Measurements from ENCODE around the gene RPL29.

RPL29 gene

DNA sequence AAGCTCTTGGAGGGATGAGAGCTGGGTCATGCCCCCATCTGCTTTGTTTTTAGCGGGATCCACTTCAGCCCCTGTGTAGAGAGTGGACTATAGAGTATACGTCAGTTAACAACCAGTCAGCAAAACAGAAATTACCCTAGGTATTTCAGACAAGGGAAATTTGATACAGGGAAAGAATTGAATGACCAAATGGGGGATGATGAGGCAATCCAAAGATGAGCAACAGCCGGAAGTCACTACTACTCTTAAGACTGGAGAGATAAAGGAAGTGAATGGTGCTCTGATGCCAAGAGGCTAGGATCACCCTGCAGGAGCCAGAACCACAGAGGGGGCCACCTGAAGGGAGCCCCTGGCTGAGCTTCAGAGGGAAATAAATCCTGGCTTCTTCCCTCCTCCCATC lies 42.2 kb downstream of the RPL29 start:
- Histone ChIP-seq H3K4me1 (ENCODE audit: control insufficient read depth, insufficient read depth, low read depth, low read length) (peaks cover 18% of the 10 kb centered on the region), H4K8ac (ENCODE audit: low read length) (no peak overlapping the region), H3K9me3 (ENCODE audit: control insufficient read depth, low read length) (no peaks in the 10 kb centered on the region), H3K27ac (ENCODE audit: low read length, poor library complexity, severe bottlenecking) (no peak overlapping the region), H2BK12ac (ENCODE audit: low read length in 2 of 2) (no peak overlapping the region), H2BK5ac (ENCODE audit: low read depth, low read length, poor library complexity, severe bottlenecking) (no peak overlapping the region), H3K4me3 (ENCODE audit: insufficient read depth in 1 of 2, low read depth in 1 of 2, low read length in 2 of 2) (no peak overlapping the region), H3K36me3 (ENCODE audit: control insufficient read depth in 1 of 2, insufficient read depth in 2 of 2, low read depth in 1 of 2, low read length in 2 of 2) (peaks cover 26 to 42% of the 10 kb centered on the region in 2 experiments), H2AK5ac (ENCODE audit: low read length, severe bottlenecking) (no peak overlapping the region), H3K4ac (ENCODE audit: low read depth in 1 of 2, low read length in 2 of 2) (no peak overlapping the region), H3K14ac (ENCODE audit: low read length in 2 of 2) (no peak overlapping the region), H2BK120ac (ENCODE audit: low read depth, low read length) (no peak overlapping the region), H3K79me1 (replicated peaks; ENCODE audit: low read length, poor library complexity, severe bottlenecking) (no peaks in the 10 kb centered on the region), H3K18ac (ENCODE audit: low read depth in 1 of 2, low read length in 2 of 2) (no peak overlapping the region), H3K23ac (ENCODE audit: low read length in 2 of 2) (no peak overlapping the region), H2BK15ac (ENCODE audit: low read depth, poor library complexity, severe bottlenecking) (no peak overlapping the region), H3K4me2 (ENCODE audit: low read length, poor library complexity, severe bottlenecking) (no peak overlapping the region), H4K91ac (ENCODE audit: low read length) (no peak overlapping the region), H2AFZ (ENCODE audit: low read depth, low read length) (no peak overlapping the region), H3K9ac (ENCODE audit: low read length) (no peak overlapping the region), H3K27me3 (ENCODE audit: control insufficient read depth in 1 of 2, insufficient read depth in 1 of 2, low read length in 2 of 2) (peaks cover 4 to 13% of the 10 kb centered on the region in 2 experiments)
- 76% methylated on average over 1 of the region's 3 CpGs for WGBS
- DNase-seq = peak; percentile 59

GRCh38 chr3:51950899-51951298 lies 44.8 kb downstream of the RPL29 start:
- Histone ChIP-seq H2BK12ac (ENCODE audit: low read length in 2 of 2) (no peak overlapping the region), H2AK5ac (ENCODE audit: low read length, severe bottlenecking) (no peak overlapping the region), H2AFZ (ENCODE audit: low read depth, low read length) (no peak overlapping the region), H2BK120ac (ENCODE audit: low read depth, low read length) (no peak overlapping the region), H3K9ac (ENCODE audit: low read length) (no peak overlapping the region), H3K27ac (ENCODE audit: low read length, poor library complexity, severe bottlenecking) (no peak overlapping the region), H3K4me1 (ENCODE audit: control insufficient read depth, insufficient read depth, low read depth, low read length) (peaks cover 9% of the 10 kb centered on the region), H3K23ac (ENCODE audit: low read length in 2 of 2) (no peak overlapping the region), H3K14ac (ENCODE audit: low read length in 2 of 2) (no peak overlapping the region), H3K4me3 (ENCODE audit: insufficient read depth in 1 of 2, low read depth in 1 of 2, low read length in 2 of 2) (no peak overlapping the region), H3K36me3 (ENCODE audit: control insufficient read depth in 1 of 2, insufficient read depth in 2 of 2, low read depth in 1 of 2, low read length in 2 of 2) (peaks cover 22 to 52% of the 10 kb centered on the region in 2 experiments), H3K27me3 (ENCODE audit: control insufficient read depth in 1 of 2, insufficient read depth in 1 of 2, low read length in 2 of 2) (peaks cover 4 to 13% of the 10 kb centered on the region in 2 experiments), H3K18ac (ENCODE audit: low read depth in 1 of 2, low read length in 2 of 2) (no peak overlapping the region), H2BK15ac (ENCODE audit: low read depth, poor library complexity, severe bottlenecking) (no peak overlapping the region), H4K8ac (ENCODE audit: low read length) (no peak overlapping the region), H3K9me3 (ENCODE audit: control insufficient read depth, low read length) (no peaks in the 10 kb centered on the region), H3K79me1 (replicated peaks; ENCODE audit: low read length, poor library complexity, severe bottlenecking) (no peaks in the 10 kb centered on the region), H2BK5ac (ENCODE audit: low read depth, low read length, poor library complexity, severe bottlenecking) (no peak overlapping the region), H4K91ac (ENCODE audit: low read length) (no peak overlapping the region), H3K4ac (ENCODE audit: low read depth in 1 of 2, low read length in 2 of 2) (no peak overlapping the region), H3K4me2 (ENCODE audit: low read length, poor library complexity, severe bottlenecking) (no peak overlapping the region)
- no peak for DNase-seq
- WGBS = 93% methylated on average over 2 of the region's 2 CpGs

GRCh38 chr3:51949121-51949520 lies 46.6 kb downstream of the RPL29 start:
- Histone ChIP-seq H4K8ac (ENCODE audit: low read length) (no peak overlapping the region), H3K36me3 (ENCODE audit: control insufficient read depth in 1 of 2, insufficient read depth in 2 of 2, low read depth in 1 of 2, low read length in 2 of 2) (peaks cover 39 to 70% of the 10 kb centered on the region in 2 experiments), H2BK15ac (ENCODE audit: low read depth, poor library complexity, severe bottlenecking) (no peak overlapping the region), H3K4me3 (ENCODE audit: insufficient read depth in 1 of 2, low read depth in 1 of 2, low read length in 2 of 2) (no peak overlapping the region), H3K27ac (ENCODE audit: low read length, poor library complexity, severe bottlenecking) (no peak overlapping the region), H3K79me1 (replicated peaks; ENCODE audit: low read length, poor library complexity, severe bottlenecking) (no peaks in the 10 kb centered on the region), H3K4me2 (ENCODE audit: low read length, poor library complexity, severe bottlenecking) (no peak overlapping the region), H2AK5ac (ENCODE audit: low read length, severe bottlenecking) (no peak overlapping the region), H2BK12ac (ENCODE audit: low read length in 2 of 2) (no peak overlapping the region), H3K23ac (ENCODE audit: low read length in 2 of 2) (no peak overlapping the region), H2BK120ac (ENCODE audit: low read depth, low read length) (no peak overlapping the region), H3K4me1 (ENCODE audit: control insufficient read depth, insufficient read depth, low read depth, low read length) (peaks cover 4% of the 10 kb centered on the region), H2AFZ (ENCODE audit: low read depth, low read length) (no peak overlapping the region), H2BK5ac (ENCODE audit: low read depth, low read length, poor library complexity, severe bottlenecking) (no peak overlapping the region), H3K9me3 (ENCODE audit: control insufficient read depth, low read length) (no peaks in the 10 kb centered on the region), H3K18ac (ENCODE audit: low read depth in 1 of 2, low read length in 2 of 2) (no peak overlapping the region), H3K14ac (ENCODE audit: low read length in 2 of 2) (peak overlapping the region in 1 of 2 experiments; percentile 39), H4K91ac (ENCODE audit: low read length) (peak overlapping the region; percentile 4), H3K27me3 (ENCODE audit: control insufficient read depth in 1 of 2, insufficient read depth in 1 of 2, low read length in 2 of 2) (peaks cover 0 to 3% of the 10 kb centered on the region in 2 experiments), H3K9ac (ENCODE audit: low read length) (no peak overlapping the region), H3K4ac (ENCODE audit: low read depth in 1 of 2, low read length in 2 of 2) (no peak overlapping the region)
- DNase-seq = no peak
- 93% methylated on average over 5 of the region's 5 CpGs for WGBS

DNA sequence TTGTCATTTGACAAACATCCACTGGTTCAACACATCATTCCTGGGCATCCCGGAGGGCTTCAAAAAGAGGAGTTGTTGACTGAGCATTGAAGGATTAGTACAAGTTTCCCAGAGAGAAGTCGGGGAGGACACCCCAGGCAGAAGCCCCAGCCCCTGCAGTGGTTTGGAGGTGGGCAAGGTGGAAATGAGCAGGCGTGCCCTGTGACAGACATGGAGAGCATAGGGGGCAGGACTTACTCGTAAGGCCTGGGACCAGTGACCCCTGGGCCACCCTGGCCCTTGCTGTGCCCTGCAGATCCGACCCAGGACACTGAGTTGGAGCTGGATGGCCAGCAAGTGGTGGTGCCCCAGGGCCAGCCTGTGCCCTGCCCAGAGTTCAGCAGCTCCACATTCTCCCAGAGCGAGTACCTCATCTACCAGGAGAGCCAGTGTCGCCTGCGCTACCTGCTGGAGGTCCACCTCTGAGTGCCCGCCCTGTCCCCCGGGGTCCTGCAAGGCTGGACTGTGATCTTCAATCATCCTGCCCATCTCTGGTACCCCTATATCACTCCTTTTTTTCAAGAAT lies 47.6 kb downstream of the RPL29 start:
- H3K23ac ChIP-seq (ENCODE audit: low read length in 2 of 2) = peak overlapping the region in 1 of 2 experiments; percentile 50
- no peaks in the 10 kb centered on the region for H3K27me3 ChIP-seq (ENCODE audit: control insufficient read depth in 1 of 2, insufficient read depth in 1 of 2, low read length in 2 of 2)
- no peak overlapping the region for H3K4ac ChIP-seq (ENCODE audit: low read depth in 1 of 2, low read length in 2 of 2)
- DNase-seq = no peak
- H2BK5ac ChIP-seq (ENCODE audit: low read depth, low read length, poor library complexity, severe bottlenecking) = no peak overlapping the region
- H3K9me3 ChIP-seq (ENCODE audit: control insufficient read depth, low read length) = no peaks in the 10 kb centered on the region
- no peak overlapping the region for H4K8ac ChIP-seq (ENCODE audit: low read length)
- peaks cover 47 to 72% of the 10 kb centered on the region in 2 experiments for H3K36me3 ChIP-seq (ENCODE audit: control insufficient read depth in 1 of 2, insufficient read depth in 2 of 2, low read depth in 1 of 2, low read length in 2 of 2)
- H3K14ac ChIP-seq (ENCODE audit: low read length in 2 of 2) = no peak overlapping the region
- no peak overlapping the region for H3K4me3 ChIP-seq (ENCODE audit: insufficient read depth in 1 of 2, low read depth in 1 of 2, low read length in 2 of 2)
- H3K4me2 ChIP-seq (ENCODE audit: low read length, poor library complexity, severe bottlenecking) = no peak overlapping the region
- H3K18ac ChIP-seq (ENCODE audit: low read depth in 1 of 2, low read length in 2 of 2) = no peak overlapping the region
- H2AFZ ChIP-seq (ENCODE audit: low read depth, low read length) = no peak overlapping the region
- 86% methylated on average over 10 of the region's 10 CpGs for WGBS
- H2BK15ac ChIP-seq (ENCODE audit: low read depth, poor library complexity, severe bottlenecking) = no peak overlapping the region
- no peak overlapping the region for H2BK120ac ChIP-seq (ENCODE audit: low read depth, low read length)
- H4K91ac ChIP-seq (ENCODE audit: low read length) = no peak overlapping the region
- no peak overlapping the region for H2AK5ac ChIP-seq (ENCODE audit: low read length, severe bottlenecking)
- peaks cover 7% of the 10 kb centered on the region for H3K4me1 ChIP-seq (ENCODE audit: control insufficient read depth, insufficient read depth, low read depth, low read length)
- no peak overlapping the region for H3K27ac ChIP-seq (ENCODE audit: low read length, poor library complexity, severe bottlenecking)
- no peak overlapping the region for H3K9ac ChIP-seq (ENCODE audit: low read length)
- H3K79me1 ChIP-seq (replicated peaks; ENCODE audit: low read length, poor library complexity, severe bottlenecking) = peaks cover 1% of the 10 kb centered on the region
- no peak overlapping the region for H2BK12ac ChIP-seq (ENCODE audit: low read length in 2 of 2)
